H1 (cell line): Measurements from ENCODE around the gene ARPP19. TPM values are rescaled to one million over a fixed set of nuclear protein-coding genes. Genes with fewer than 3 reads are reported as not detected.

Source experiments
- CTCF ChIA-PET: fragments of 300-600 bp; sonication (Branson Sonifier 250); formaldehyde crosslinking; loops from one replicate; lab custom pipeline; 2021; ENCODE audit not compliant: partially characterized antibody; lab: Charles Lee
- POLR2A ChIA-PET: fragments of 300-600 bp; sonication (Branson Sonifier 250); formaldehyde crosslinking; loops from one replicate; lab custom pipeline; 2021; ENCODE audit warnings: inconsistent platforms; ENCODE audit not compliant: partially characterized antibody; lab: Charles Lee
- DNase-seq, 2 experiments: peaks; one replicate each; pipeline versions ENCODE4 v3.0.0 to v3.0.0-alpha.2; 2010 to 2022; ENCODE audit warnings: low spot score in 2 of 2, low read depth in 1 of 2, mixed read lengths in 1 of 2
- FAIRE-seq: peaks from 2 replicates; lab custom pipeline; 2011; peaks lifted over from hg19 to GRCh38; lab: Jason Lieb, UNC
- H2AFZ ChIP-seq: 2 replicates; pipeline ENCODE4 v1.8.1; 2012; ENCODE audit warnings: low read length, inconsistent platforms
- H2AK5ac ChIP-seq: 2 replicates; pipeline ENCODE4 v1.6.1; 2013; ENCODE audit warnings: low read depth, low read length
- H2BK120ac ChIP-seq: replicated peaks from 2 replicates; pipeline ENCODE3; 2013; ENCODE audit warnings: low read depth, low read length, inconsistent platforms
- H2BK12ac ChIP-seq: 2 replicates; pipeline ENCODE4 v1.6.1; 2013; ENCODE audit warnings: low read depth, low read length
- H2BK15ac ChIP-seq: 2 replicates; pipeline ENCODE4 v1.6.1; 2013; ENCODE audit warnings: low read length
- H2BK20ac ChIP-seq: 2 replicates; pipeline ENCODE4 v1.6.1; 2013; ENCODE audit warnings: low read length
- H2BK5ac ChIP-seq: 2 replicates; pipeline ENCODE4 v1.6.1; 2013; ENCODE audit warnings: low read depth, low read length
- H3K14ac ChIP-seq: 2 replicates; pipeline ENCODE4 v1.6.1; 2013; ENCODE audit warnings: inconsistent platforms; ENCODE audit not compliant: insufficient read length
- H3K18ac ChIP-seq: 2 replicates; pipeline ENCODE4 v1.6.1; 2013; ENCODE audit warnings: low read length; ENCODE audit errors: extremely low read depth
- H3K23ac ChIP-seq: 2 replicates; pipeline ENCODE4 v1.6.1; 2013; ENCODE audit warnings: inconsistent platforms; ENCODE audit not compliant: insufficient read length
- H3K23me2 ChIP-seq: 2 replicates; pipeline ENCODE4 v1.6.1; 2013; ENCODE audit warnings: low read depth, low read length
- H3K27ac ChIP-seq: 2 replicates; pipeline ENCODE4 v1.6.1; 2011; ENCODE audit warnings: low read depth, low read length, inconsistent platforms
- H3K27me3 ChIP-seq, 4 experiments: replicated peaks in 1 of 4; 1 replicate in 1 of 4; 2 replicates in 3 of 4; pipeline versions ENCODE4 v1.6.1 to v1.8.1; 2011 to 2013; ENCODE audit warnings: low read length in 3 of 4, mild to moderate bottlenecking in 3 of 4, inconsistent platforms in 2 of 4, mixed read lengths in 2 of 4, moderate library complexity in 1 of 4; ENCODE audit not compliant: control insufficient read depth in 3 of 4, insufficient read depth in 3 of 4; ENCODE audit errors: extremely low read depth in 1 of 4
- H3K36me3 ChIP-seq, 4 experiments: 2 replicates each; pipeline versions ENCODE4 v1.6.1 to v1.8.1; 2011 to 2013; ENCODE audit warnings: mild to moderate bottlenecking in 4 of 4, low read length in 3 of 4, moderate library complexity in 2 of 4, control low read depth in 1 of 4, inconsistent platforms in 1 of 4; ENCODE audit not compliant: insufficient read depth in 4 of 4, control insufficient read depth in 2 of 4
- H3K4ac ChIP-seq: replicated peaks from 2 replicates; pipeline ENCODE3; 2013; ENCODE audit warnings: low read length, low read depth, mixed read lengths, inconsistent platforms; ENCODE audit not compliant: insufficient read length
- H3K4me1 ChIP-seq, 4 experiments: replicated peaks in 1 of 4; 1 replicate in 1 of 4; 2 replicates in 3 of 4; pipeline versions ENCODE4 v1.6.1 to v1.8.1; 2011 to 2013; ENCODE audit warnings: low read length in 3 of 4, inconsistent platforms in 2 of 4, mixed read lengths in 1 of 4; ENCODE audit not compliant: insufficient read depth in 4 of 4, control insufficient read depth in 3 of 4
- H3K4me2 ChIP-seq, 2 experiments: 2 replicates each; pipeline versions ENCODE4 v1.6.1 to v1.8.1; 2011 to 2013; ENCODE audit warnings: low read depth in 2 of 2, low read length in 2 of 2, control low read depth in 1 of 2, inconsistent platforms in 1 of 2, mild to moderate bottlenecking in 1 of 2; ENCODE audit not compliant: insufficient read depth in 1 of 2
- H3K4me3 ChIP-seq, 4 experiments: fragments of 200-600, 300-600 bp in 1 of 4; sonication (generic), shearing (Covaris generic), sonication (Bioruptor Twin) in 1 of 4; 2 replicates each; pipeline versions ENCODE4 v1.5.1 to v1.8.1; 2011 to 2016; ENCODE audit warnings: low read length in 4 of 4, low read depth in 3 of 4, control low read depth in 2 of 4, inconsistent platforms in 2 of 4, mild to moderate bottlenecking in 2 of 4, mixed read lengths in 1 of 4, moderate library complexity in 1 of 4; ENCODE audit not compliant: insufficient read depth in 2 of 4; ENCODE audit errors: extremely low read depth in 1 of 4
- H3K56ac ChIP-seq: replicated peaks from 2 replicates; pipeline ENCODE3; 2013; ENCODE audit warnings: low read depth, mild to moderate bottlenecking, mixed read lengths, low read length, inconsistent platforms; ENCODE audit not compliant: insufficient read length
- H3K79me1 ChIP-seq: 2 replicates; pipeline ENCODE4 v1.6.1; 2013; ENCODE audit warnings: low read depth, low read length, control low read depth
- H3K79me2 ChIP-seq, 2 experiments: 2 replicates each; pipeline versions ENCODE4 v1.6.1 to v1.8.1; 2012 to 2013; ENCODE audit warnings: low read length in 2 of 2, mild to moderate bottlenecking in 2 of 2, inconsistent platforms in 1 of 2; ENCODE audit not compliant: insufficient read depth in 2 of 2, control insufficient read depth in 1 of 2
- H3K9ac ChIP-seq, 4 experiments: replicated peaks in 1 of 4; 1 replicate in 1 of 4; 2 replicates in 3 of 4; pipeline versions ENCODE4 v1.6.1 to v1.8.1; 2011 to 2013; ENCODE audit warnings: low read depth in 3 of 4, low read length in 3 of 4, control low read depth in 2 of 4, mild to moderate bottlenecking in 2 of 4, moderate library complexity in 2 of 4, inconsistent platforms in 1 of 4; ENCODE audit errors: extremely low read depth in 1 of 4
- H3K9me3 ChIP-seq, 2 experiments: 2 replicates each; pipeline versions ENCODE4 v1.6.1 to v1.8.1; 2012 to 2013; ENCODE audit warnings: mild to moderate bottlenecking in 2 of 2, moderate library complexity in 2 of 2, control low read depth in 1 of 2, inconsistent platforms in 1 of 2, low read depth in 1 of 2, low read length in 1 of 2, mixed read lengths in 1 of 2; ENCODE audit not compliant: insufficient read depth in 2 of 2
- H4K20me1 ChIP-seq, 2 experiments: replicated peaks in 1 of 2; 2 replicates each; pipeline versions ENCODE3 to v1.8.1; 2011 to 2013; ENCODE audit warnings: inconsistent platforms in 2 of 2, low read length in 2 of 2, mild to moderate bottlenecking in 1 of 2; ENCODE audit not compliant: insufficient read depth in 2 of 2, control insufficient read depth in 1 of 2
- H4K5ac ChIP-seq: 2 replicates; pipeline ENCODE4 v1.6.1; 2013; ENCODE audit warnings: low read length, low read depth, mixed read lengths, inconsistent platforms; ENCODE audit not compliant: insufficient read length
- H4K8ac ChIP-seq: 2 replicates; pipeline ENCODE4 v1.8.0; 2013; ENCODE audit warnings: mild to moderate bottlenecking, moderate library complexity, low read length, inconsistent platforms; ENCODE audit not compliant: insufficient read depth; ENCODE audit errors: extremely low read depth
- H4K91ac ChIP-seq: replicated peaks from 2 replicates; pipeline ENCODE3; 2013; ENCODE audit warnings: low read length, mixed read lengths, inconsistent platforms; ENCODE audit not compliant: insufficient read length
- BACH1 ChIP-seq: IDR thresholded peaks from 2 replicates; pipeline ENCODE4 v1.6.1; 2012; ENCODE audit warnings: low read length, improper control_type of control experiment
- CBX8 ChIP-seq: fragments of 300-800, 300-1000 bp; sonication (generic); IDR thresholded peaks from 2 replicates; pipeline ENCODE4 v1.7.1; 2016; ENCODE audit warnings: low read depth, low read length, borderline replicate concordance
- KDM1A ChIP-seq: fragments of 200-600, 300-600 bp; sonication (generic); IDR thresholded peaks from 2 replicates; pipeline ENCODE4 v1.7.1; 2016; ENCODE audit warnings: mild to moderate bottlenecking, low read length, borderline replicate concordance
- KDM5A ChIP-seq: fragments of 200-600 bp; IDR thresholded peaks from 2 replicates; pipeline ENCODE4 v1.7.1; 2012; ENCODE audit warnings: mild to moderate bottlenecking, low read length, inconsistent platforms, mixed read lengths
- MAX ChIP-seq: IDR thresholded peaks from 2 replicates; pipeline ENCODE4 v1.6.1; 2012; ENCODE audit warnings: inconsistent platforms
- RAD21 ChIP-seq, 2 experiments: IDR thresholded peaks in 1 of 2; conservative IDR thresholded peaks in 1 of 2; 2 replicates each; pipeline ENCODE4 v1.6.1; 2011; ENCODE audit warnings: low read depth in 2 of 2, low read length in 2 of 2, improper control_type of control experiment in 1 of 2, inconsistent platforms in 1 of 2, mild to moderate bottlenecking in 1 of 2, moderate library complexity in 1 of 2
- RBBP5 ChIP-seq: IDR thresholded peaks from 2 replicates; pipeline ENCODE4 v1.7.1; 2012; ENCODE audit warnings: low read depth, mild to moderate bottlenecking, inconsistent platforms, low read length, moderate library complexity, borderline replicate concordance
- SAP30 ChIP-seq: fragments of 300-600 bp; sonication (generic); IDR thresholded peaks from 2 replicates; pipeline ENCODE4 v1.7.1; 2012; ENCODE audit warnings: low read length, moderate library complexity, mild to moderate bottlenecking, inconsistent platforms; ENCODE audit not compliant: insufficient read depth, insufficient replicate concordance
- SIN3A ChIP-seq, 2 experiments: IDR thresholded peaks in 1 of 2; conservative IDR thresholded peaks in 1 of 2; 2 replicates each; pipeline ENCODE4 v1.6.1; 2011 to 2012; ENCODE audit warnings: low read length in 2 of 2, improper control_type of control experiment in 1 of 2, low read depth in 1 of 2, mild to moderate bottlenecking in 1 of 2
- SUZ12 ChIP-seq: fragments of 200-600 bp; sonication (generic); IDR thresholded peaks from 2 replicates; pipeline ENCODE4 v1.6.1; 2012; ENCODE audit warnings: mild to moderate bottlenecking, inconsistent platforms, low read length, moderate library complexity, mixed read lengths
- TAF7 ChIP-seq: optimal IDR thresholded peaks from 2 replicates; pipeline ENCODE3; 2011; ENCODE audit warnings: low read depth, mild to moderate bottlenecking, inconsistent platforms, low read length, moderate library complexity, borderline replicate concordance
- ZNF274 ChIP-seq: IDR thresholded peaks from 2 replicates; pipeline ENCODE4 v1.7.0; 2012; ENCODE audit warnings: low read length, borderline replicate concordance; ENCODE audit errors: extremely low read depth
- WGBS, 2 experiments: shearing (Covaris generic) in 1 of 2; methylation state at CpG; one replicate each; pipeline versions ENCODE4 v1.1.6 to v1.1.7; 2013 to 2015; ENCODE audit warnings: low lambda C conversion rate in 2 of 2, mixed read lengths in 2 of 2, inconsistent platforms in 1 of 2, low coverage in 1 of 2, missing lambda C conversion rate in 1 of 2; ENCODE audit not compliant: insufficient replicate concordance in 2 of 2, insufficient coverage in 1 of 2, insufficient read length in 1 of 2; ENCODE audit errors: extremely low coverage in 1 of 2, missing lambda C conversion rate in 1 of 2; 5-methylcytosine and 5-hydroxymethylcytosine counted together
- polyA plus RNA-seq, 7 experiments: library from polyadenylated mRNA; depleted of rRNA in 3 of 7; stranded (reverse) in 5 of 7; unstranded in 2 of 7; fragments of >200 nt in 5 of 7; fragments of 200-250 nt in 2 of 7; gene quantifications; 1 replicate in 5 of 7; 2 replicates in 1 of 7; 4 replicates in 1 of 7; pipeline versions ENCODE4 v1.2.1 to v1.2.3, GENCODE V29; 2011 to 2013; ENCODE audit warnings: missing spikeins in 2 of 7, mixed read lengths in 2 of 7
- total RNA-seq: library from RNA; stranded (reverse); fragmentation: NEBNext Ultra II Directional; extraction: Animal tissue kit (Norgen Biotek cat#: 25700); gene quantifications from 2 replicates; pipeline ENCODE4 v1.2.1, GENCODE V29; 2021

ARPP19 gene
- total and polyA plus RNA-seq, 2 of the 8 experiments (the other 6 are each of a cell fraction or from before 2014, with no cell fraction given): 81.9 to 274 TPM

GRCh38 chr15:52559575-52559974 is 9.3 kb downstream of the ARPP19 start:
- ChIA-PET POLR2A (interaction anchor here (0.7 to 4.0 kb wide), 4 partner anchors 10 to 32 kb away, joined by 3 to 12 read pairs (median 4); partner anchors contain the start of genes ARPP19 and MYO5A), CTCF (interaction anchor here (0.9 to 2.4 kb wide), 7 partner anchors 9 to 303 kb away, joined by 3 to 5 read pairs (median 3); no protein-coding TSS in a partner anchor)
- peaks cover 33 to 99% of the 10 kb centered on the region in 2 experiments for H3K79me2 ChIP-seq
- H3K23ac ChIP-seq: no peak overlapping the region
- peaks cover 21 to 26% of the 10 kb centered on the region in 2 experiments for H4K20me1 ChIP-seq
- H3K27me3 ChIP-seq: no peaks in the 10 kb centered on the region
- H3K79me1 ChIP-seq: peaks cover 3% of the 10 kb centered on the region; the same call in 1 of the 2 replicates
- no peak overlapping the region for H3K27ac ChIP-seq
- H3K14ac ChIP-seq: no peak overlapping the region
- H4K8ac ChIP-seq: no peak overlapping the region
- H4K91ac ChIP-seq: no peak overlapping the region
- 93% methylated on average over 2 of the region's 2 CpGs; no CpG with 5 or more reads in 1 of the 2 experiments for WGBS, 2 experiments
- no peak overlapping the region for H3K4me3 ChIP-seq
- H3K4me2 ChIP-seq: no peak overlapping the region
- H3K56ac ChIP-seq: no peak overlapping the region
- peaks cover 0 to 30% (median 9%) of the 10 kb centered on the region in 4 experiments; a peak in 5 of 8 replicates for H3K36me3 ChIP-seq
- H4K5ac ChIP-seq: no peak overlapping the region
- no peak overlapping the region for H3K4ac ChIP-seq
- H2AFZ ChIP-seq: no peak overlapping the region
- H2BK15ac ChIP-seq: no peak overlapping the region
- H3K9ac ChIP-seq: no peak overlapping the region
- no peak overlapping the region for H2AK5ac ChIP-seq
- H3K18ac ChIP-seq: no peak overlapping the region
- H2BK5ac ChIP-seq: no peak overlapping the region
- H2BK20ac ChIP-seq: no peak overlapping the region
- no peak overlapping the region for H2BK12ac ChIP-seq
- H2BK120ac ChIP-seq: no peak overlapping the region
- FAIRE-seq (no peak), DNase-seq (no peak)
- peaks cover 0 to 7% (median 0%) of the 10 kb centered on the region in 4 experiments; a peak in 2 of 7 replicates for H3K4me1 ChIP-seq
- H3K23me2 ChIP-seq: no peaks in the 10 kb centered on the region
- no peaks in the 10 kb centered on the region for H3K9me3 ChIP-seq
- TF ChIP-seq CBX8: no peak
- TF ChIP-seq RBBP5: no peak
- no peak for TF ChIP-seq MAX
- TF ChIP-seq BACH1: no peak
- TF ChIP-seq SIN3A (conservative IDR thresholded peaks at IDR 0.05 in 1 of 2, IDR thresholded peaks at IDR 0.05 in 1 of 2; ENCODE audit: low read depth in 1 of 2, low read length in 2 of 2): no peak
- TF ChIP-seq TAF7: no peak
- no peak for TF ChIP-seq KDM5A
- no peak for TF ChIP-seq KDM1A
- TF ChIP-seq SUZ12: no peak
- TF ChIP-seq ZNF274: no peak
- no peak for TF ChIP-seq RAD21 (IDR thresholded peaks at IDR 0.05 in 1 of 2, conservative IDR thresholded peaks at IDR 0.05 in 1 of 2; ENCODE audit: low read depth in 2 of 2, low read length in 2 of 2)
- TF ChIP-seq SAP30: no peak
